Loucy (cell line): Measurements from ENCODE around the gene SOX4.

Experiments used
- H2AFZ ChIP-seq: fragments of 200-600 bp; sonication (generic); 2 replicates; pipeline ENCODE4 v1.6.0; 2016; ENCODE audit warnings: antibody characterized with exemption, mild to moderate bottlenecking, low read length, moderate library complexity
- H3F3A ChIP-seq: fragments of 200-600 bp; 2 replicates; pipeline ENCODE4 v1.6.0; 2016; ENCODE audit warnings: antibody characterized with exemption, low read depth, mild to moderate bottlenecking
- H3K27me3 ChIP-seq: fragments of 200-600 bp; sonication (generic); 2 replicates; pipeline ENCODE4 v1.6.1; 2014; ENCODE audit warnings: low read length, mild to moderate bottlenecking; ENCODE audit not compliant: insufficient read depth, poor library complexity, severe bottlenecking
- H3K36me3 ChIP-seq: fragments of 200-600 bp; sonication (generic); 2 replicates; pipeline ENCODE4 v1.6.1; 2016; ENCODE audit warnings: low read length; ENCODE audit not compliant: insufficient read depth
- H3K4me1 ChIP-seq: fragments of 200-600 bp; sonication (generic); 2 replicates; pipeline ENCODE4 v1.5.1; 2014; ENCODE audit warnings: low read length, mild to moderate bottlenecking; ENCODE audit not compliant: insufficient read depth, poor library complexity, severe bottlenecking
- H3K4me2 ChIP-seq: fragments of 200-600 bp; sonication (generic); 2 replicates; pipeline ENCODE4 v1.6.0; 2014; ENCODE audit warnings: antibody characterized with exemption, low read length, low read depth, mild to moderate bottlenecking; ENCODE audit not compliant: poor library complexity, severe bottlenecking
- H3K4me3 ChIP-seq: fragments of 200-600 bp; sonication (generic); 2 replicates; pipeline ENCODE4 v1.5.1; 2014; ENCODE audit warnings: low read length, mild to moderate bottlenecking, mixed read lengths; ENCODE audit not compliant: poor library complexity, severe bottlenecking
- H3K79me2 ChIP-seq: fragments of 200-600 bp; sonication (generic); 2 replicates; pipeline ENCODE4 v1.6.1; 2014; ENCODE audit warnings: low read length; ENCODE audit not compliant: insufficient read depth
- H3K9ac ChIP-seq: fragments of 200-600 bp; sonication (generic); 2 replicates; pipeline ENCODE4 v1.6.0; 2014; ENCODE audit warnings: mild to moderate bottlenecking, low read depth, low read length, moderate library complexity; ENCODE audit not compliant: poor library complexity, severe bottlenecking
- H3K9me2 ChIP-seq: fragments of 200-600 bp; sonication (generic); replicated peaks from 2 replicates; pipeline ENCODE4 v1.6.1; 2016; ENCODE audit warnings: low read depth, low read length, mixed read lengths
- H3K9me3 ChIP-seq: fragments of 200-600 bp; sonication (generic); 2 replicates; pipeline ENCODE4 v1.6.1; 2014; ENCODE audit warnings: mild to moderate bottlenecking, antibody characterized with exemption, low read length, low read depth; ENCODE audit not compliant: insufficient read depth
- H4K20me1 ChIP-seq: fragments of 200-600 bp; sonication (generic); 2 replicates; pipeline ENCODE4 v1.6.0; 2014; ENCODE audit warnings: antibody characterized with exemption, low read length, mild to moderate bottlenecking; ENCODE audit not compliant: insufficient read depth, poor library complexity, severe bottlenecking
- EZH2phosphoT487 ChIP-seq: fragments of 200-600 bp; IDR thresholded peaks from 2 replicates; pipeline ENCODE4 v1.6.1; 2018; ENCODE audit warnings: antibody characterized with exemption, mild to moderate bottlenecking, moderate library complexity, borderline replicate concordance
- TF ChIP-seq, protein P1 (sequence below): fragments of 200-600 bp; sonication (generic); conservative IDR thresholded peaks from 2 replicates; pipeline ENCODE4 v1.5.1; 2014; ENCODE audit warnings: mild to moderate bottlenecking, antibody characterized with exemption, low read length

Gene SOX4

DNA sequence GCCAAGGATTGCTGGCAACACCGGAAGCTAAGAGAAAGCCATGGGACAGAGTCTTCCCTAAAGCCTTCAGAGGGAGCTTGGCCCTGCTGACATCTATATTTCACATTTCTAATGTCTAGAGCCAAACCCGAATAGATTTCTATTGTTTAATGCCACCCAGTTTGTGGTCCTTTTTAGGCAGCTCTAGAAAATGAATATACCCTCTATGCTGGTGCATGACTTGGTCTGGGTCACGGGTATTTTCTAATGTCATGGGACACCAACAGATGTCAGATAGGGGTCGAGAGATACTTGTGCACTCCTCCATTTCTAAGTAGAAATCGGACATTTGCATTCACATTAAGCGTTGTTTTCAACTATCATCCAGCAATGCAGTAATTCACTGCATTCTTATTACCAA, 37.0 kb upstream of the SOX4 start:
- H3K36me3 ChIP-seq: no peaks in the 10 kb centered on the region

DNA sequence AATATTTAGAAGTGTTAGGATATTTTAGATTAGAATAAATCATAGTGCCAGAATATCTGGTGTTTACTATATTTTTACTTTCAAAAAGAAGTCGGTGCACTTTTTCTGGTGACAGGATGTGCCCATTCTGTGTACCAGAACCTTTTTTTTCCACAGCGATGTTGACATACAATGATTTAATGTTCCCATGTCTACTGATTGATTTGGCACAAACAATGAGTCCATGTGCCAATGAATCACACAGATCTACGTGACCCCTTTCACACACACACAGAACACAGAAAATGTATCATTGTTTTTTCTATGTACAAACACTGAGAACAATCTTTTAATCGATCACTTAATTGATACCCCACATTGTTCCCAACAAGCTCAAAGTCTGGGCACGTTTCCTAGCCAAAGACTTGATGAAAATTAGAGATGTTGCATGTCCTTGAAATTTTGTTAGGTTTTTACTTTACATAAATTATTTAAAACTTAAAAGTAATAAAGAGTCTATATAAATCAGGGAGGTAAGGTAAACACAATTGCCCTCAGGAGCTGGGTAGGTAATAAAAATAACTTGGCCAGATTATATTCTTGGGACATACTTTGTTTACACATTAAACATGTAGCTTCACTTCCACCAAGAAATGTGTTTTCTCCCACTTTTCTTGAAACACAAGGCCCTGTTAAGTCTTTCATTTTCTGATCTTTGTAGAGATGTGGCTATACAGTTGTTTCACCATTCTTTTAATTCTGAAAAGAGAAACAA, 36.4 kb upstream of the SOX4 start:
- Histone ChIP-seq H3K9me3 (no peaks in the 10 kb centered on the region), H3K9me2 (no peaks in the 10 kb centered on the region), H2AFZ (no peak overlapping the region), H3K79me2 (no peaks in the 10 kb centered on the region), H3K4me1 (no peaks in the 10 kb centered on the region), H3K27me3 (no peaks in the 10 kb centered on the region), H3K4me3 (no peak overlapping the region), H3K4me2 (no peak overlapping the region), H3K36me3 (no peaks in the 10 kb centered on the region), H3K9ac (no peak overlapping the region), H4K20me1 (no peaks in the 10 kb centered on the region), H3F3A (no peaks in the 10 kb centered on the region)
- TF ChIP-seq, protein P1, sequence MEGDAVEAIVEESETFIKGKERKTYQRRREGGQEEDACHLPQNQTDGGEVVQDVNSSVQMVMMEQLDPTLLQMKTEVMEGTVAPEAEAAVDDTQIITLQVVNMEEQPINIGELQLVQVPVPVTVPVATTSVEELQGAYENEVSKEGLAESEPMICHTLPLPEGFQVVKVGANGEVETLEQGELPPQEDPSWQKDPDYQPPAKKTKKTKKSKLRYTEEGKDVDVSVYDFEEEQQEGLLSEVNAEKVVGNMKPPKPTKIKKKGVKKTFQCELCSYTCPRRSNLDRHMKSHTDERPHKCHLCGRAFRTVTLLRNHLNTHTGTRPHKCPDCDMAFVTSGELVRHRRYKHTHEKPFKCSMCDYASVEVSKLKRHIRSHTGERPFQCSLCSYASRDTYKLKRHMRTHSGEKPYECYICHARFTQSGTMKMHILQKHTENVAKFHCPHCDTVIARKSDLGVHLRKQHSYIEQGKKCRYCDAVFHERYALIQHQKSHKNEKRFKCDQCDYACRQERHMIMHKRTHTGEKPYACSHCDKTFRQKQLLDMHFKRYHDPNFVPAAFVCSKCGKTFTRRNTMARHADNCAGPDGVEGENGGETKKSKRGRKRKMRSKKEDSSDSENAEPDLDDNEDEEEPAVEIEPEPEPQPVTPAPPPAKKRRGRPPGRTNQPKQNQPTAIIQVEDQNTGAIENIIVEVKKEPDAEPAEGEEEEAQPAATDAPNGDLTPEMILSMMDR: no peak
- no peak for TF ChIP-seq EZH2phosphoT487

More for the DNA sequence above, 37.0 kb upstream of the SOX4 start:
- H3K4me1 ChIP-seq: no peaks in the 10 kb centered on the region
- H3K4me3 ChIP-seq: no peak overlapping the region
- H3K4me2 ChIP-seq: no peak overlapping the region
- H3K9ac ChIP-seq: no peak overlapping the region
- no peaks in the 10 kb centered on the region for H3F3A ChIP-seq
- H3K27me3 ChIP-seq: no peaks in the 10 kb centered on the region
- H2AFZ ChIP-seq: no peak overlapping the region
- H3K9me3 ChIP-seq: no peaks in the 10 kb centered on the region
- H3K79me2 ChIP-seq: no peaks in the 10 kb centered on the region
- no peaks in the 10 kb centered on the region for H4K20me1 ChIP-seq
- H3K9me2 ChIP-seq: no peaks in the 10 kb centered on the region
- no peak for TF ChIP-seq EZH2phosphoT487
- TF ChIP-seq, protein P1: no peak

DNA sequence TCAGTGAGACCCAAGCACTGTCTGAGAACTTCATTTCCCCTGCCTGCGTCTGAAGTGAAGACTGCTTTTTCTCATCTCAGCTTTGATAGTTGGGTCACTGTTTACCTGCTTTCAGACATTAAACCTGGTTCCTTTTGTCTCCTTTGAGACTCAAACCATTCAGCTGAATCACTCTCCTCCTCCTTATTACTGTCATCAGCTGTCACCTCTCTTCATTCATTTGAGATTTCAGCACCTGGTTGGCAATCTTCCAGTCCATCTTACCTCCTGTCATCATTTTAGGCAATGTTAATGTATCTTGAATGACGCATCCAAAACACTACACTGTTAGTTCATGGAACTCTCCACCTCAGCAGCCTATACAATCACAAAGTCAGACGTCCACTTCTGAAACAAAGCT, 34.3 kb upstream of the SOX4 start:
- Histone ChIP-seq H4K20me1 (no peaks in the 10 kb centered on the region), H3K9me2 (no peaks in the 10 kb centered on the region), H3K79me2 (no peaks in the 10 kb centered on the region), H3K27me3 (no peaks in the 10 kb centered on the region), H3K36me3 (no peaks in the 10 kb centered on the region), H3K4me2 (no peak overlapping the region), H2AFZ (no peak overlapping the region), H3K4me3 (no peak overlapping the region), H3K9ac (no peak overlapping the region), H3K9me3 (no peaks in the 10 kb centered on the region), H3F3A (no peaks in the 10 kb centered on the region), H3K4me1 (no peaks in the 10 kb centered on the region)
- no peak for TF ChIP-seq EZH2phosphoT487
- TF ChIP-seq, protein P1: no peak
